Activated CD8-positive, alpha-beta memory T cell treated with anti-CD3 and anti-CD28 coated beads for 24 hours (primary cell): ENCODE measurements around the gene MPND.
A peak's percentile ranks its signal among the peaks of the same experiment; 100 is the strongest.
"Not testable (repeated sequence)": the region's sequence is repeated elsewhere in the genome, so short reads cannot be mapped to it uniquely, and the experiment has no call there.

Experiments
- DNase-seq: peaks from one replicate; pipeline ENCODE4 v3.0.0-alpha.2; 2020

Gene MPND

DNA sequence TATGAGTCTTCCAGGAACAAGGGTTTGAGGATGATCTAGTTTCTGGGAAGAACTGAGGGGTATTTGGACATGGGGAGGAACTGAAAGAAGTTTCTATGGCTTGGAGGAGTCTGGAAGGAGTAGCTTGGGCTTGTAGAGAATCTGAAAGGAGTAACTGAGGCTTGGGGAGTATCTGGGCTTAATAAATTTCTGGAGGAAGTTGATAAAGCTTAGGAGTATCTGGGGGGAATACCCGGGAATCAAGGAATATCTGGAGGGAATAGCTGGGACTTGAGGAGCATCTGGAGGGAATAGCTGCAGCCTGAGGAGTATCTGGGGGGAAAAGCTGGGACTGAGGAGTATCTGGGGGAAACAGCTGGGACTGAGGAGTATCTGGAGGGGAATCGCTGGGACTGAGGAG is 22.9 kb upstream of the MPND start:
- DNase-seq = no peak

DNA sequence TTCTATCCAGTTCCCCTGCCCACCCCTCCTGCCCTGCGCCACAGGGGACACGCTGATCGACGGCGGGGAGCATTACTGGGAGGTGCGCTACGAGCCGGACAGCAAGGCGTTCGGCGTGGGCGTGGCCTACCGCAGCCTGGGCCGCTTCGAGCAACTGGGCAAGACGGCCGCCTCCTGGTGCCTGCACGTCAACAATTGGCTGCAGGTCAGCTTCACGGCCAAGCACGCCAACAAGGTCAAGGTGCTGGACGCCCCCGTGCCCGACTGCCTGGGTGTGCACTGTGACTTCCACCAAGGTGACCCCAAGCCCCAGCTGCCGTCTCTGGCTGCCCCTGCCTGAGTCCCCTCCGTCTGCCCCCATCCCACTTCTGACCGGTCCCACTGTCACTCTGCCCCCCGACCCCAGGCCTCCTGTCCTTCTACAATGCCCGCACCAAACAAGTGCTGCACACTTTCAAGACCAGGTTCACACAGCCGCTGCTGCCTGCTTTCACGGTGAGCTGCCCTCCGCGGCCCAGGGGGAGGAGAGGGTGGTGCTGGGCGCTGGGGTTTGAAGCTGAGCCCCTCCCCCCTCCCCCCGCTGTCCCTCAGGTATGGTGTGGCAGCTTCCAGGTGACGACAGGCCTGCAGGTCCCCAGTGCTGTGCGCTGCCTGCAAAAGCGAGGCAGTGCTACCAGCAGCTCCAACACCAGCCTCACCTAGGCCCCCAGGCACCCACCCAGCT is 20.3 kb upstream of the MPND start:
- no peak for DNase-seq

DNA sequence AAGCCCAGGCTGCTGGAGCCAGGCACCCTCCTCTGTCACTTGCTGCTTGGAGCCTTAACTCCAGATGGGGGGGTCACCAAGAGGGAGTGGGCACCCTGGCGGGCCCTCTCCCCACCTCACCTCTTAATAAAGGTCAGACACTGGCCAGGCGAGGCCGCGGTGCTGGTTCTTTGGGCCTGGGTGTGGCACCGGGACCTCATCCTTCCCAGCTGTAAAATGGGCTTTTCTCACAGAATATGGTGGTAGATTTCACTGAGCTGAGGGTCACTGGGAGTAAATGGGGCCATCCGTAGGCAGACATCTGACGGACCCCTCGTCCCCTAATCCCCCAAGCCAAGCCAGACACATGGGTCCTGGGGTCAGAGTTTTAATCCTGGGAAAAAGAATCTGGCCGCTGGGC is 19.7 kb upstream of the MPND start:
- DNase-seq = no peak

DNA sequence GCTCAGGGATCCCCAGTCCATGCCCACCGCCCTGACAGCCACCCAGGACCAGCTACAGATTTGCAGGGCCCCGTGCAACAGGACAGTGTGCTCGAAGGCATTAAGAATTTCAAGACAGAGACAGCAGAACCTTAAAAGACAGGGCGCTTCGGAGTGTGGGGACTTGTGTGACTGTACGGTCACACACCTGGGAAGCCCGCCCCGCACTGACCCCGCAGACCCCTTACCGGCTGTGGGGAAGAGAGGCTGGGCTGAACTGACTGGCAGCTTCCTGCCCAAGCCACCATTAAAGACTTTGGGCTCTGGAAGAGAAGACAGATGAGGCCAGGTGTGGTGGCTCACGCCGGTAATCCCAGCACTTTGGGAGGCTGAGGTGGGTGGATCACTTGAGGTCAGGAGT is 19.1 kb upstream of the MPND start:
- no peak for DNase-seq

DNA sequence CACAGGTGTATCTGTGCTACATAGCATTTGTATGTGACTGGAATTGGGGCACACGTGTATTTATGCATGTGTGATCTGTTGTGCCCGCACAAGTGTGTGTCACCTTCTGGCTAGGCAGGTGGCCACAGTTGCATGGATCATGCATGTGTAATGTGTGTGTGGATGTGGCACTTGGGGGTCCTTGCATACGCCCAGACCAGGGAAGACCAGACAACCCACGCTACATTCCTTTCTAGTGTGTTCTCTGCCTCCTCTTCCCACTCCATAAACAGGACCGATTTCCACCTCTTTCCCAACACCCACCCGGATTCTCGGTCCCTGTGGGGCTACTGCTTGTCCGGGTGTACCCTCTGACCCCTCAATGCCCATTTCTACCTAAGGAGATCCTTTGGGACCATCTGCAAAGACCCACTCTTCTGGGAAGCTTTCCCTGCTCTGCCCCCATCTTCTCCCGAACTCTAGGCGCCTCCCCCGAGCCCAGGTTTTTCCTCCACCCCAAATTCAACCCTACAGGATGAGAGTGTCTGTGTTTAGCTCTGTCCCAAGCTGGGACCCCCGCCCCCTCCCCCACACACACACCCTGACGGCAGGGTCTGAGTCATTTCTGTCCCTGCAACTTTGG is 17.0 kb upstream of the MPND start:
- DNase-seq = no peak

DNA sequence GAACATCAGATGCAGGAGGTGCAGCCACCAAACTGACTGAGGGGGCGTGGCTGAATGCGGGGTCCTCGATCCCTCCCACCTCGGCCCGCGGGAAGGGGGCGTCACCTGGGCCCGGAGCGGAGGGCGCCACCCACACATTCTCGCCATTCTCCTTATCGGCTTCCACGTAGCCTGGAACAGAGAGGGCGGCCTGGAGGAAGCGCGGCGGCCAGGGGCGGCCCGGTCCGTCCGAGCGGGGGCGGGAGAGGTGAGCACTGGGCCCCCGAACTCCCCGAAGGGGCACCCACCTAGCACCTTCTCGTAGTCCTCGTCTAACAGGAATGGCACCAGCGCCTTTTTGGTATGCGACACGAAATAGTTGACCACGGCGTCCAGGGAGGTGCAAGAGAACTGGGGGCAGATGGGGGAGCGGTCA is 16.5 kb upstream of the MPND start:
- no peak for DNase-seq

DNA sequence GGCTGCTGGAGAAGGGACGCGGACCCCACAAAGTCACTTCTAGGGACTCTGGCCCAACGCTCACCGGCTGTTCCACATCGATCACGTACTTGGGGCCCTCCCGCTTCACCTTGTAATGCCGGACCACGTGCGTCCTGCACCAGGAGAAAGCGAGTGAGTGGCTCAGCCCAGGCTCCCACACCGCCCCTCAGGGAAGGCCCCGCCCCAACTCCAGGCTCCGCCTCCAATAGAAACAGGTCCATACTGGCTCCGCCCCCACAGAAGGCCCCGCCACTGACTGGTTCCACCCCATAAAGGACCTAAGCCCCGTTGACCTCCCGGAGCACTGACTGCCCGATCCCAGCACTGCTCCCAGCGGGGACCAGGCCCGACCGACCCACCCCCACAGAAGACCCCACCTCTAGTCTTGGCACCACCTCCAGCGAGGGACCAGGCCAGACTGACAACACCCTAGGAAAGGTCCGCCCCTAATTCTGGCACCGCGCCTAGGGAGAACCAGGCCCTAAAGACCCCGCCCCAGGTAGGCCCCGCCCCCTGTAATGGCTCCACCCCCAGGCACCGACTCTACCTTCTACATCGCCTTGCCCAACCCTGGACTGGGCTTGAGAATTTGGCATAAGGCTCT is 16.0 kb upstream of the MPND start:
- DNase-seq = peak; percentile 88

DNA sequence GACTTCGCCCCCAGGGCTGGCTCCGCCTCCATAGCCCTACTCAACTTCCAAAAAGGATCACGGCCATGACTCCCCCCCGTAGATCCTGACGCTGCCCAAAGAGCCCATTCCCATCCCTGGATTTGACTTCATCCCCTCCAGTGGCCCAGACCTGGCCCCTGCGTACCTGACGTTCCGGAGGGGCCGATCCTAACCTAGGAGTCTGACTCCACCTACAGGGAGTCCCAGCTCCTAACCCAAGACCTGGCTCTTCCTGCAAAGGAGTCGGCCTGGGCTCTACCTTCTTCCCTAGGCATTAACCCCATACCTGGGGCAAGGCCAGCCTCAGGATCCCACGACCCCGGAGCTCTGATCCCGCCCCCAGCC is 15.5 kb upstream of the MPND start:
- DNase-seq = no peak

DNA sequence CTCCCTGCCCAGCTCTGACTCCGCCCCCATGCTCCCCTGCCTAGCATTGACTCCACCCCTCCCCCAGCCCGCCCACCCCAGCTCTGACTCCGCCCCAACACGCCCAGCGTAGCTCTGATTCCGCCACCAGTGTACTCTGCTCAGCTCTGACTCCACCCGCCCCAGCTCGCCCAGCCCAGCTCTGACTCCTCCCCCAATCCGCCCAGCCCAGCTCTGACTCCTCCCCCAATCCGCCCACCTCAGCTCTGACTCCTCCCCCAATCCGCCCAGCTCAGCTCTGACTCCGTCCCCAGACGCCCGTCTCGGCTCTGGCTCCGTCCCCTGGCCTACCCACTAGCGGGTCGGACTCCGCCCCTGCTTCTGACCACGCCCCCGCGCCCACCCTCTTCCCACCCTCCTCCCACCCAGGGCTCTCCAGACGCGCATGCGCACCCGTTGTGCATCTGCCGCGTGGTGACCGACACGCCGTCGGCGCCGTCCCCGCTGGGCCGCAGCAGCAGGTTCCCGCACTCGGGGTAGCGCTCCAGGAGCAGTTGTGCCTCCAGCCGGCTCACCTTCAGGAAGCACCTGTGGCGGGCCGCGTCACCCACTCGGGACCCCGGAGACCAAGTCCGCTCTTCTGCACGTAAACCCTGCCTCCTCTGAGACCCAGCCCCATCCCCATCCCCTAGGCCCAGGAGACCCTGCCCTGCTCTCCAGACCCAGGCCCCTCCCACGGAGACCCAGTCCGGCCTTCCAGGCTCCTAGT is 14.9 kb upstream of the MPND start:
- DNase-seq = peak; percentile 98

DNA sequence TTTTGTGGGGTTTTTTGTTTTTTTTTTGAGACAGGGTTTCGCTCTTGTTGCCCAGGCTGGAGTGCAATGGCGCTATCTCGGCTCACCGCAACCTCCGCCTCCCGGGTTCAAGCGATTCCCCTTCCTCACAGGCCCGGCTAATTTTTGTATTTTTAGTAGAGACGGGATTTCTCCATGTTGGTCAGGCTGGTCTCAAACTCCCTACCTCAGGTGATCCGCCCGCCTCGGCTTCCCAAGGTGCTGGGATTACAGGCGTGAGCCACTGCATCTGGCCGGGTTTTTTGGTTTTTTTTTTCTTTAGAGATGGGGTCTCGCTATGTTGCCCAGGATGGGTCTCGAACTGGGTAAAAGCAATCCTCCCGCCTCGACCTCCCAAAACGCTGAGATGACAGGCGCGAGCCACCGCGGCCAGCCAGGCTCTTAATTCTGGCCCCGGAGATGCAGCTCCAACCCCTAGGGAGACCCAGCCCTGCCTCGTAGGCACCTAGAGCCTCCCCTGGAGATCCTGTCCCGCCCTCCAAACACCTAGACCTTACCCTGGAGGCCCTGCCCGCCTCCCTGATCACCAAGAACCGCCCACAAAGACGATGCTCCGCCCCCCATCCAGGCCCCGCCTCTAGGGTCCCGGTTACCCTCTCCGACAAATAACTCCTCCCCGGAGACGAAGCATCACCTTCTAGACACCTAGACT is 14.2 kb upstream of the MPND start:
- peak; percentile 82 for DNase-seq

DNA sequence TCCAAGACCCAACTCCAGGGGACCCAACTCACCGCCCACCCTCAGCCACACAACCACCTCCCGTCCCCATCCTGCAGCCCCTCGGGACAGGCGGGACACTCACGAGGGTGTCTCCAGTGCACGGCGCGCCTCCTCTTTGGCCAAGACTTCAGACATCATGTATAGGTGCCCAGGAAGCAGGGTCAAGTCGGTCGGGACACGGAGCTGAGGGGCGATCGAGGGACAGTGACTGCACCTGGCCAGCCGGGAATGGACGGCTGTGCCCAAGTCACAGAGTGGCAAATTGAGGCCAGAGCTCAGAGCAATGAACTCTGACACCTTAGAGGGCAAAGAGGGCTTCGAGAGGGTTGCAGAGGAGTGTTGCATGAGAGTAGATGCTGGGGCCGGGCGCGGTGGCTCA is 13.5 kb upstream of the MPND start:
- no peak for DNase-seq

DNA sequence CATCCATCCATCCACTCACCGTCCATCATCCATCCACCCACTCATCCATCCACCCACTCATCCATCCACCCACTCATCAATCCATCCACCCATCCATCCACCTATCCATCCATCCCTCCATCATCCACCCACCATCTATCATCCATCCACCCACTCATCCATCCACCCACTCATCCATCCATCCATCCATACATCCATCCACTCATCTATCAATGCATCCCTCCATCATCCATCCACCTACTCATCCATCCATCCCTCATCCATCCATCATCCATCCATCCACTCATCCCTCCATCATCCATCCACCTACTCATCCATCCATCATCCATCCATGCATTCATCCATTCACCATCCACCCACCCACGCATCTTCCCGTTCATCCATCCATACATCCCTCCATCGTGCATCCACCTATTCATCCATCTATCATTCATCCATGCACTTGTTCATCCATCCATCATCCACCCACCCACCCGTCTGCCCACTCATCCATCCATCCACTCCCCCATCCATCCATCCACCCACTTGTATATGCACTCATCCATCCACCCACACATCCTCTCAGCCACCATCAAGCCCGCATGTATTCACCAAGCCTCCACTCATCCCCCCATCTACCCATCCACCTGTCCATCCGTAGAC is 8.3 kb upstream of the MPND start:
- no peak for DNase-seq

DNA sequence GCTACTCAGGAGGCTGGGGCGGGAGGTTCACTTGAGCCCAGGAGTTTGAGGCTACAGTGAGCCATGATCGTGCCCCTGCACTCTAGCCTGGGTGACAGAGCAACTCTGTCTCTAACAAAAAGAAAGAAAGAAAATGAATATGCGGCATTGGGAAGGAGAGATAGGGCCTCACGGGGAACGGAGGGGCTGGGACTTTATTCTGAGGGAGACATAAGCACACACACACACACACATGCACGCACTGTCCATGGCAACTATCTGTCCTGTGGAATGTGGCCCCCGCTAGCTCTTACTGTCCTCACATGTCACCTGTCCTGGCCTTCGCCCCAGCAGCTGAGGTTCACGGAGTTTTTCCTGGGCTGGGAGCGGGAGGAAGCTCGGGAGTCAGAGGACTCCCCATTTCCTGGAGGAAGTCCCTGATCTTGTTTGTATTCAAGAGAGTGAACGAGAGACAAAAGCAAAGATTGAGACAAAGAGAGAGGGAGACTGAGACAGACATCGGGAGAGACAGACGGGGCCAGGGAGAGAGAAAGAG is 5.4 kb upstream of the MPND start:
- DNase-seq = peak; percentile 70

DNA sequence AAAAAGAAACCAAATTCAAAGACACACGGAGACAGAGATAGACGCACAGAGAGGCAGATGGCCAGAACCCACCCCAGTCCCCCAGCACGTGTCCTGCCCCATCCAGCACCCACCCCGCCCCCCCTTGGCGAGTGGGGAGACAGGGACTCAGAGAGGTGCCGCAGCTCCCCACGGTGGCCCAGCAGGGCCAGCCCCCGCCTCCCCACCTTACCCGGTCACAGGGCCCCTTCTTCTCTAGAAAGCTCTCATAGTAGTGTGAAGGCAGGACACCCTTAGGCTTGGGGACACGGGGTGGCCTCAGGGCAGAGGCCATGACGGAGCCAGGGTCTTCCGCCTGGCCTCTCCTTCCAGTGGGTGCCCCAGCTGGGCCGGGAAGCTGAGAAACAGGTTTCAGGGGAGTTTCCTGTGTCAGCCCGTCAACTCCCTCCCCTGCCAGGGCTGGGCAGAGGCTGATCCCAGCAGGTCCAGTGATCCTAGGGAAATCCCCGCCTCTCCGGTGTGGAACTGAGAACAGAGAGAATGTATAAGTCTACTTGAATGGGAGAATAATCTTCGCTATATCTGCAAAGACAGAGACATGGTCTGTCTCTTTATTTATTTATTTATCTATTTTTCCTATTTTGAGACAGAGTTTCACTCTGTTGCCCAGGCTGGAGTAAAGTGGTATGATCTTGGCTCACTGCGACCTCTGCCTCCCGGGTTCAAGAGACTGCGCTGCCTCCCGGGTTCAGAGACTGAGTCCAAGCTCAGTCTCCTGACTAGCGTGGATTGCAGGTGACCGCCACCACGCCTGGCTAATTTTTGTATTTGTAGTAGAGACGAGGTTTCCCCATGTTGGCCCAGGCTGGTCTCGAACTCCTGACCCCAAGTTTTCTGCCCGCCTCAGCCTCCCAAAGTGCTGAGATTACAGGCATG is 4.7 kb upstream of the MPND start, which contains the start of gene STAP2:
Gene STAP2, minus strand, starts transcription at position 387 of the 915 bp plus-strand sequence. Its CDS starts 74 bp downstream, at position 313.
- DNase-seq = peak; percentile 69

DNA sequence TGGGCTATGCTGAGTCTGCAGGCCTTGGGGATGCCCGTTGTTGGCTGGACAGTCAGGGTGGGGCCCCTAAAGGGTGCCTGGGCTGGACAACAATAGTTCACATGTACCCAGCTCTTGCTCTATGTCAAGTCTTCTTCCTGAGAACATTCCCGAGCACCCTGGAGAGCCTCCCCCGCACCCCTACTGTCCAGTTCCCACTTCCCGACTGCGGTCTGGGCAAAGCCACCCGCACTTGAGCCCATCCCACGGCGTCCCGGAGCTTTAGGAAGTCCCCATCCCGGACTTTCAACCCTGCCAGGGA is 1.1 kb upstream of the MPND start:
- DNase-seq = no peak

DNA sequence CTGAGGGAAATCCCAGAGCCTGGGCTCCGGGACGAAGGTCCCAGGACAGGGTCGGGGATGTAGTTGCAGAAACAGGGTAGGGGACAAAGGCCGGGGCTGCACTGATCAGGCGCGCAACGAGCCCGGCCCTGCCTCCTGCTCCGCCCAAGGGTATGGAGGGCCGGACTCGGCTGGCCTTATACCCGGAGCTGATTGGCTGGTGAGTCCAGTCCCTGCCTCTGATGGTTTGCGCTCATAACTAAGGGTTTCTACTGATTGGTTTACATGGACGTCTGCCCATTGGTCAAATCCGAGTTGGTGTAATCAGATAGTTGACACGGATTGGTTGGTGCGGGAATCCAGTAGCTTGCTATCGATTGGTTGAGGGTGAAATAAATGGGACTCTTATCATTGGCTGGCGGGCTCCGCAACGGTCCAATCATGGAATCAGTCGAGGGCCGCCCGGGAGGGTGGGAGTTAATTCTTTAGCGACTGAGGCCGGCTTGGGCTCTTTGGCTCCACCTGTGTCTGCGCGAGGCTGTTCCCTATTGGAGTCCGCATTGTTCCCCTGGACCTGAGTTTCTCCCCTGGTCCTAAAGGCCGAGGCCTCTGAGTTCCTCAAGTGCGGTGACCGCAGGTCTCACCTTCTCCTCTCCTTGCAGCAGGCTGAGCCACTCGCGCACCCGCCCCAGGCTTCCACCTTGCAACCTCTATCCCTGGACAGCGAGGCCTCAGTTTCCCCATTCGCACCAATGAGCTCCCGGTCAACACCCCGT is 570 bp upstream of the MPND start:
- peak; percentile 94 for DNase-seq

DNA sequence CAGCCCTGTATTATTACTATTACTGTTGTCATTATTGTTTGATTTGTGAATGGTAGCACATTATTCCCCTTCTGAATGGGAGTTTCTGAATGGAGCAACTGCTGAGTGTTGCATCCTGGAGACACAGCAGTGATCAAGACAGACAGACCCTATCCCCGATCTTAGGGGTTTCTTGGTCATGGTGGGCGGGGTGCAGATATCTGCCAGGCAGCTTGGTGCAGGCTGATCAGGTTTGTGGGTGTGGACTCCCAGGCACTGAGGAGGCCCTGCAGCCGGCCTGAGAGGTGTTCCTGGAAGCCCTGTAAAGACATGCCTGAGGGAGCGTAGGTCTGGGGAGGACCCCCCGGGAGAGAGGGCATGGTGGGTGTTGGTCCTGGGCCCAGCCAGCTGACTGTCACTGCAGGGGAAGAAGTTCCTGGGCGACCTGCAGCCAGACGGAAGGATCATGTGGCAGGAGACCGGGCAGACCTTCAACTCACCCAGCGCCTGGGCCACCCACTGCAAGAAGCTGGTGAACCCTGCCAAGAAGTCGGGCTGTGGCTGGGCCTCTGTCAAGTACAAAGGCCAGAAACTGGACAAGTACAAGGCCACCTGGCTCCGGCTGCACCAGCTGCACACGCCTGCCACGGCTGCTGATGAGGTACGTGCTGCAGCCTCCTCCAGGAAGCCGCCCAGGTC is 2.1 kb downstream of the MPND start:
- DNase-seq = peak; percentile 54

DNA sequence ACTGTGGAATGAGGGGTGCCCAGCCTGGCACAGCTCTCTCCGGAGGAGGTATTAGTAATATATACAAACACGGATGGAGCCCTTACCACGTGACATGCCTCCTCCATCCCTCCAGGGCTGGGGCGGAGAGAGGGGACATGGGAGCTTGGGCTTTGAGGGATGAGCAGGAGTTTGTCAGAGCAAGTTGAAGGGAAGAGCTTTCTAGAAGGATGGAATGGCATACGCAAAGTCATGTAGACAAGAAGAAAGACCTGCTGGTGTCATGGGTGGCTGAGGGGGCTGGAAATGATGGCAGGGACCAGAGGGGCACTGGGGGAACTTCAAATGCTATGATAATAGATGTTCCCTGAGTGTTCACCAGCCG is 2.6 kb downstream of the MPND start:
- no peak for DNase-seq

DNA sequence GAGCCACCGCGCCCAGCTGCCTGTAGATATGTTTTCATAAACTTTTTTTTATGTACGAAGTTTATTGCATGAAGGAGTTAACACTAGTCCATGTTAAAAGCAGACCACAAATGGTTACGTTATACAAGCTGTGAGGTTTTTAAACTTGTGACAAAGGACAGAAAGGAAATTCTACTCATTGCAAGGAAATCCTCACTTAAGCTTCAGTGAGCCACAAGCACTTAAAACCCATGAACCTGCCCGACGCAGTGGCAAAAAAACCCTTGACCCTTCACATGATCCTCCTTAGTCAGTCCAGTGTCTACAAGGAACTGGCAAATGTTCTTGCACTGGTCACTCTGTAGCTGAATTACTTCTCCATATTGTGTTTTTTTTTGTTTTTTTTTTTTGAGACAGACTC is 4.2 kb downstream of the MPND start:
- DNase-seq = no peak

DNA sequence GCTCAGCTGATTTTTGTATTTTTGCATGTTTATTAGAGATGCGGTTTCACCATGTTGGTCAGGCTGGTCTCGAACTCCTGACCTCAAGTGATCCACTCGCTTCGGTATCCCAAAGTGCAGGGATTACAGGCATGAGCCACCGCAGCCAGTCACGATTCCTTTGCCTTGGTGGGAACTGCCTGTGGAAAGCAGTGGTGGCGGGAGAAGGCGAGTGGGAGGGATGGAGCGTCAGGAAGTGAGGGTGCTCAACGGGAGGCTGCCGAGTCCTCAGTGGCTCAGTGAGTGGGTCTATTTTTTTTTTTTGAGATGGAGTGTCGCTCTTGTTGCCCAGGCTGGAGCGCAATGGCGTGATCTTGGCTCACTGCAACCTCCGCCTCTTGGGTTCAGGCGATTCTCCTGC is 5.9 kb downstream of the MPND start:
- not testable (repeated sequence) for DNase-seq
